Measurements from ENCODE around the gene KIAA1549. TPM values are rescaled to one million over a fixed set of nuclear protein-coding genes. Genes with fewer than 3 reads are reported as not detected.

KIAA1549 gene
- polyA plus RNA-seq, 1 donor (not counting 4 experiments of a cell fraction or from before 2014, with no cell fraction given), result 1.1 TPM

- H3K4me2 ChIP-seq (ENCODE audit: control insufficient read depth, extremely low read depth, insufficient read depth, low read depth, low read length), result no peak overlapping the region
Measured at GRCh38 chr7:138958391-138958956, 22.7 kb downstream of the KIAA1549 start.

DNA sequence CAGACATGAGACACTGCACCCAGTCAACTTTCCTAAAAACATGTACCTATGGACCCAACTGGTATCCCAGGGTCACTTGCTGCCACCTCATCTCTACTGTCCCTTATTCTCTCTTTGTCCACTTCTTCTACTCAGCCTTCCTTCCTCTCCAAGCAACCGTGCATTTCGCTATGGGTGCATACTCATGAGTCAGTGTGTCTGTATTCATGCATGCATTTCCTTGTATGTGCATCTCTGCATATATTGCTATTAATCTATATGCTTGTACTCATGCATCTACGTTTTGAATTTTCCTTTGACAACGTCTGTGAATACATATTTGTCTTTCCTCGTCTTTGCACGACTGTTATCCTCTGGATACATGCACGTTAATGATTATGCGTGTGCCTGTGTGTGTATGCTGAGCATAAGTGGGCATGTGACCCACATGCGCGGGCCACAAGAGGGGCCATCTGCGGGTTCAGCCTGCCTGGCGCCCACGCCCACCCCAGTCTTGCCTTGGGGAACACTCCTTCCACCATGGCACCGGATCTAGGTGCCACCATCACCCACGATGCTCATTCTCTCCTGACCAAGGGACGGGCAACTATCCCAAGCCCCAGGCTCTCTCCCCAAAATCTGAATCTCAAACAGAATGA lies 23.3 kb downstream of the KIAA1549 start:
- DNase-seq (ENCODE audit: low read depth, low spot score), result no peak
- Histone ChIP-seq H2AFZ (ENCODE audit: control insufficient read depth, low read length) (no peak overlapping the region), H3K4me2 (ENCODE audit: control insufficient read depth, extremely low read depth, insufficient read depth, low read depth, low read length) (no peak overlapping the region), H4K20me1 (ENCODE audit: control insufficient read depth, extremely low read depth, insufficient read depth, low read length) (no peaks in the 10 kb centered on the region), H3K27ac (ENCODE audit: control insufficient read depth, insufficient read depth, low read length) (no peak overlapping the region), H3K4me3 (ENCODE audit: control insufficient read depth in 2 of 3, extremely low read depth in 1 of 3, insufficient read depth in 2 of 3, low read depth in 1 of 3, low read length in 3 of 3) (no peak overlapping the region), H3K27me3 (ENCODE audit: control insufficient read depth, extremely low read depth, insufficient read depth, low read length) (no peaks in the 10 kb centered on the region), H3K9ac (ENCODE audit: control insufficient read depth, extremely low read depth, insufficient read depth, low read length) (no peak overlapping the region), H3K9me1 (ENCODE audit: control insufficient read depth, extremely low read depth, insufficient read depth, low read length) (no peaks in the 10 kb centered on the region), H3K36me3 (ENCODE audit: control insufficient read depth in 2 of 2, extremely low read depth in 1 of 2, insufficient read depth in 2 of 2, low read length in 2 of 2) (no peaks in the 10 kb centered on the region), H3K79me2 (ENCODE audit: control insufficient read depth, insufficient read depth, low read length) (no peaks in the 10 kb centered on the region), H3K4me1 (ENCODE audit: control insufficient read depth, extremely low read depth, insufficient read depth, low read length) (peaks cover 3% of the 10 kb centered on the region), H3K9me3 (ENCODE audit: control insufficient read depth, low read depth, low read length) (no peaks in the 10 kb centered on the region)
- TF ChIP-seq CTCF (optimal IDR thresholded peaks at IDR 0.05 in 1 of 3, IDR thresholded peaks at IDR 0.05 in 1 of 3, conservative IDR thresholded peaks at IDR 0.05 in 1 of 3; ENCODE audit: extremely low read depth in 1 of 3, insufficient read depth in 2 of 3, low read length in 3 of 3) (no peak), EZH2 (IDR thresholded peaks at IDR 0.05; ENCODE audit: low read length) (no peak)
- dilution Hi-C loops (cut with MboI; ENCODE audit: extremely low pct_ligation_motif_present, low sequenced_read_pairs), result no loop called here
- no peak for FAIRE-seq

More at GRCh38 chr7:138958391-138958956, 22.7 kb downstream of the KIAA1549 start:
- no peak for TF ChIP-seq CTCF (optimal IDR thresholded peaks at IDR 0.05 in 1 of 3, IDR thresholded peaks at IDR 0.05 in 1 of 3, conservative IDR thresholded peaks at IDR 0.05 in 1 of 3; ENCODE audit: extremely low read depth in 1 of 3, insufficient read depth in 2 of 3, low read length in 3 of 3)
- no peak for TF ChIP-seq EZH2 (IDR thresholded peaks at IDR 0.05; ENCODE audit: low read length)
- Histone ChIP-seq H3K9me1 (ENCODE audit: control insufficient read depth, extremely low read depth, insufficient read depth, low read length) (no peaks in the 10 kb centered on the region), H3K9me3 (ENCODE audit: control insufficient read depth, low read depth, low read length) (no peaks in the 10 kb centered on the region), H3K4me3 (ENCODE audit: control insufficient read depth in 2 of 3, extremely low read depth in 1 of 3, insufficient read depth in 2 of 3, low read depth in 1 of 3, low read length in 3 of 3) (no peak overlapping the region), H2AFZ (ENCODE audit: control insufficient read depth, low read length) (no peak overlapping the region), H3K36me3 (ENCODE audit: control insufficient read depth in 2 of 2, extremely low read depth in 1 of 2, insufficient read depth in 2 of 2, low read length in 2 of 2) (no peaks in the 10 kb centered on the region), H4K20me1 (ENCODE audit: control insufficient read depth, extremely low read depth, insufficient read depth, low read length) (no peaks in the 10 kb centered on the region), H3K27ac (ENCODE audit: control insufficient read depth, insufficient read depth, low read length) (no peak overlapping the region), H3K79me2 (ENCODE audit: control insufficient read depth, insufficient read depth, low read length) (no peaks in the 10 kb centered on the region), H3K4me1 (ENCODE audit: control insufficient read depth, extremely low read depth, insufficient read depth, low read length) (peaks cover 3% of the 10 kb centered on the region), H3K9ac (ENCODE audit: control insufficient read depth, extremely low read depth, insufficient read depth, low read length) (no peak overlapping the region), H3K27me3 (ENCODE audit: control insufficient read depth, extremely low read depth, insufficient read depth, low read length) (no peaks in the 10 kb centered on the region)
- no peak for FAIRE-seq
- dilution Hi-C loops (cut with MboI; ENCODE audit: extremely low pct_ligation_motif_present, low sequenced_read_pairs), result no loop called here
- DNase-seq (ENCODE audit: low read depth, low spot score), result no peak

Measured in keratinocyte (primary cell).